NCI-H128 (cell line): Measurements from ENCODE around the gene CDK6.
"Not testable (repeated sequence)": the region's sequence is repeated elsewhere in the genome, so short reads cannot be mapped to it uniquely, and the experiment has no call there.

Experiments
- DNase-seq: peaks from one replicate; lab custom pipeline; 2025; ENCODE audit not compliant: unreplicated experiment; lab: John Stamatoyannopoulos, UW

The CDK6 gene

GRCh38 chr7:92604517-92604916 is 231.9 kb downstream of the CDK6 start:
- DNase-seq: not testable (repeated sequence)

DNA sequence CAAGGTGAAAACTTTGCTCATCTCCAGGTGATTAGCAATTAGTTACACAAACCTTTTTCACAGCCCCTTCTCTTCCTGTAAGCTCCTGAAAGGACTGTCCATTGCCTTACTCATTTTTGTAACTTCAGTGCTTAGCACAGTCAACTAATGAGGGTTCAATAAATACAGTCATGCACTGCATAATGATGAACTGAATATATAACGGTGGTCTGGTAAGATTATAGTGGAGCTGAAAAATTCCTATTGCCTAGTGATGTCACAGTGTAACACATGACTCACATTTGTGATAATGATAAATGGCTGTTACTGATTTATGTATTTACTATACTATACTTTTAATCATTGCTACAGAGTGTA is 233.3 kb downstream of the CDK6 start:
- no peak for DNase-seq

GRCh38 chr7:92602352-92603088 is 233.9 kb downstream of the CDK6 start:
- DNase-seq: no peak

- DNase-seq: no peak
These were observed 237.9 kb downstream of the CDK6 start for GRCh38 chr7:92598310-92598981.

DNA sequence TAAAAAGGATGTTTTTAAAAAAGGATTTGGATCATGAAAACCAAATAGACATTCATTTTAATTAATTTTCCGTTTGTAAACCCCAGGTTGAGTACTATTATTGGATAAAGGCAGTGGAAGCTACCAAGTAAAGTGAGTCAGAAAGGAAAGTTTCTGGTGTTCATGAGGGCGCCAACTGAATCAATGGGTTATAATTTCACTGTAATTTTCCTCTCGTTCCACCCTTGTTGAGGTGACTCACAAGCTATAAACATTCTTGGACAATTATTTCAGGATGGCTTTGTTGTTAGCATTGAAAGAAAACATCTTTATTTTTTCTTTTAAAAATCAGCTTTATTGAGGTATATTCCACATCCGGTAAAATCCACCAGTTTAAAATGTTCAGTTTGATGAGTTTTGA is 241.1 kb downstream of the CDK6 start:
- no peak for DNase-seq

GRCh38 chr7:92594746-92595145 is 241.6 kb downstream of the CDK6 start:
- no peak for DNase-seq

DNA sequence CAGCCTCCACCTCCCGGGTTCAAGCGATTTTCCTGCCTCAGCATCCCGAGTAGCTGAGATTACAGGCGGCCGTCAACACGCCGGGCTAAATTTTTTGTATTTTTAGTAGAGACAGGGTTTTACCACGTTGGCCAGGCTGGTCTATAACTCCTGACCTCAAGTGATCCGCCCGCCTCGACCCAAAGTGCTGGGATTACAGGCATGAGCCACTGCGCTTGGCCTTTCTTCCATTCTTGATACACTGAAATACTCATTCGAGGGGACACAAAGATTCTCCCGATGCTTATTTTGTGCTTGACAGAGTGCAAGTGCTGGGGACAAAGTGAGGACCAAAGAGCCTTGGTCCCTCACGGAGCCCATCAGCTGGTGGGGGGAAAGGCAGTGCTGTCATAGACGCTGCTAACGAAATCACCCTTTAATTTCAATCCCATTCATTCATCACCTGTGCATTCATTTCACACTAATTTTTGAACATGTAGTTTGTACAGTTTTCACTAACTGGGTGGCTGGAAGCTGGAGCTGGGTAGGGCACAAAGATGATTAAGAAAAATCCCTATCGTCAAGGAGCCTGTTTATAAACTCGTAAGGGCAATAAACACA is 245.6 kb downstream of the CDK6 start:
- no peak for DNase-seq

DNA sequence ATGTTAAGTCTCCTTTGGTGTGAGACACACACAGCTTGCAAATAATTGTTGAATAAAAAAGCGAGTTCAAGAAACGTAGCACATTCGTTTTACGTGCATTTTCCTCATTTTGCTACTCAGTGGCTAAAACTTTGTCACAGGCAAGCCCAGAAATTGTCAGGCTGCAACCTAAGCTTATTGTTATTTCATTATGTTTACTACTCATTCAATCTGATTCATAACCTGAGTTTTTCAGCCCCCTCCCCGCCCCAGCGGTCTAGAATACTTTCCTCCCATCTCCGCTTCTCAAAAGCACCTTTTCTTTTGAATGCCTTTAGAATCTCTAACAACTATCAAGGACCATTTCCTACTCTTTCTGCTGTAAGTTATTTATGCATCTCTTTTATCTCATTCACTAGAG is 247.3 kb downstream of the CDK6 start:
- no peak for DNase-seq

GRCh38 chr7:92588561-92588960 is 247.8 kb downstream of the CDK6 start:
- DNase-seq: no peak

GRCh38 chr7:92586841-92587240 is 249.5 kb downstream of the CDK6 start:
- DNase-seq: no peak

DNA sequence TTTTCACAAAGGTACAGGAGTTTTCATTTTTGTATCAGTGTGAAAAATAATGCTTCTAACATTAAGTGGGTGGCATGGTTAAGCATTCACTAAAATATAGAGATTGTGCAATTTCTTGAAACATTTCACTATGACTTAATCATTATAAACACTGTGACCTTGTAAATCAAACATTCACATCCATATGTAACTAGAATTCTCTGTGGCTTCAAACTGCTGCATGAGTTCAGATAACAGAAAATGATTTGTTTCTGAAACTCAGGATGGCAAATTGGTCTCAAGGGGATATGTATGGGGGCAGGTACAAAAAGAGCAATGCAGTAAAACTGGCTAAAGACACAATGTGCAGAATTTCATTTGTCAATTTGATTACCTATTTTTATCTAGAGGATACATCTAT is 250.0 kb downstream of the CDK6 start:
- DNase-seq: no peak

DNA sequence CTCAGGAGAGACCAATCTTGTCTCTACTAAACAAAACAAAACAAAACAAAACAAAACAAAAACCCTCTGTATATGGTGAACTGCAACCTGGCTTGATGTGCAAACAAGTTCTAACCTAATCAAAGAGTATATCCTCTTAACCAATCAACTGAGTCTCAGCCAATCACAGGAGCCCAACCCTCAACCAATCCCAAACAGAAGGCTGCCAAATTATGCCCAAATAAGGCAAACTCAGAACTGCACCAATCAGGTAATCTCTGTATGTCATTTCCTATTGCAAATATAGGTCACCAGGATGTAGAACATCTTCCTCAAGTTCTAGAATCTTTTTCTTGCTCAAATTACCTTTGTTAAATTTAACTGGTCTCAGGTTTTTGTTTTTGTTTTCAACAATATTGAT is 251.4 kb downstream of the CDK6 start:
- DNase-seq: no peak

- DNase-seq: no peak
These were observed 253.4 kb downstream of the CDK6 start for GRCh38 chr7:92582948-92583347.

GRCh38 chr7:92576296-92576695 is 260.1 kb downstream of the CDK6 start:
- DNase-seq: no peak

DNA sequence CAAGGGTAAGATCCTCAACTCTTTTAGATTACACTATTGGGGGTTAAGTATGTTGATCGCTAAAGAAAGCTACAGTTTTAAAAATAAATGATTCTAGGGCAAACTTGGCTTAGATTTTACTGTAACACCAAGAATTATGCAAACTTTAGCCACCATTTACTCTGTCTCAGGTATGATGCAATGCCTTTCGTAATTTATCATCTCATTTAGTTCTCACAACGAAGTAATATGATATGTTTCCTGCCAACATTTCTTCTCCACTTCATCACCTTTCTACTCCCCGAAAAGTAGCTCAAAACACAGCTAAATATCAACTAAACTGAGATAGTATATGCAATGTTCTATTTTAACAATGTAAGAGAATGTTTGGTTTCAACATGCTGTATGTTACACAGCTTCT is 267.2 kb downstream of the CDK6 start:
- DNase-seq: no peak

DNA sequence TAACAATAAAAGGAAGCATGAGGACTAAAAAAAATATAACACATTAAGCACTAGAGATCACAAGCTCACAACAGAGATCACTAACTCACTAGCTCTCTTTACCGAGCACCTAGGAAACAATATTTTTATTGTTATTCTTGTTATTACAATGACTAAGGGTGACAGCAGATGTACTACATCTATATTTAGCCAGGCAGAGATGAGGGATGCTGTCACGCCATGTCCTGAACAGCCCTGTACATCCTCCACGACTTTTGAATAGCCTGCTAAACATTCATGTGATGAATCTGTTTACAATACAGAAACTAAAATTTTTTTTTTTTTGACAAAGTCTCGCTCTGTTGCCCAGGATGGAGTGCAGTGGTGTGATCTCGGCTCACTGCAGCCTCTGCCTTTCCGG is 268.9 kb downstream of the CDK6 start:
- DNase-seq: no peak

DNA sequence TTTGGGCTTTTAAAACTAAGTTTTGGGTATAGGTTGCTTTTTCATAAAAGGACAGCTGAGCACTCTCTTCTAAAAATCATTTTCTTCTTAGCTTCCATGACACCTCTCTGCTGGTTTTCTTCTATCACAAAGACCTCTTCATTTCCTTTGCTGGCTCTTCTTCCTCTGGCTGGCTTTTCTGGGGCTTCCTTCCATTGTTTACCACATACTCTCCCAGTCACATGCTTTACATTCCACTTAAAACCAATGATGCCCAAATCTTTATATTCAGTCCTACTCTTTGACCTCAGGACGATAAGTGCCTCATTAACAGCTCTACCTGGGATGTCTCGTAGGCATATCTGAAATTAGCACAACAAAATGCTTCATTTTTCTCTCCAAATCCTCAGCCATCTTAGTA is 273.0 kb downstream of the CDK6 start:
- DNase-seq: no peak

DNA sequence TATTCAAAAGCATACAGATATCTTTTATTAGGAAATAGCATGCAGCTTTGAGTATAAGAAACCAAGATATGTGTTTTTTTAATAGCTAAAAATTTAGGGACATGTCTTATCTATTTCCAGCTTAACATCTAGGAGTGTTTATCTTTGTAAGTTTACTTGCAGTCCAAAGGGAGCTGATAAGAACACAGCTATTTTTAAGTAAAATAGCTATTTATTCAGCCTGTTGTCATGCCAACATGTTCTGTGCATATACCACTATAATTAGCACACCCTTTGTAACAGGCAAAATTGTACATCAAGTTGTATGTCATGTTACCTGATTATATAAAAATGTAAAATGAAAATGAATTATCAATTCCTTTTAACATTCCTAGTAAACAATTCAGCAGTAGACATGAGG is 275.8 kb downstream of the CDK6 start:
- no peak for DNase-seq

GRCh38 chr7:92557808-92558362 is 278.5 kb downstream of the CDK6 start:
- no peak for DNase-seq

DNA sequence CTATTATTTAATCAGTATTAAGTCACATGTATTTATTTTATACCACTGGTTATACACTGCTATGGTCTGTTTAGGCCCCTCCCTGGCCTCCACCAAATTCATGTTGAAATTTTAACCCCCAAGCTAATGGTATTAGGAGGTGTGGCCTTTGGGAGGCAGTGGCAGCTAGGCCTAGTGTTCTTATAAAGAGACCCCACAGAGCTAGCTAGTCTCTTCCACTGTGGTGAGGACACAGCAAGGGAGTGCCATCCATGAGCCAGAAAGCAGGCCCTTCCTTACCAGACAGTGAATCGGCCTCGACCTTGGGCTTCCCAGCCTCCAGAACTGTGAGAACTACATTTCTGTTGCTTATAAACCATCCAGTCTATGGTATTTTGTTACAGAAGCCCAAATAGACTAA is 279.1 kb downstream of the CDK6 start:
- no peak for DNase-seq
